Uterus (tissue), 2 donors: ENCODE results near the gene PRKAR2A.
"Not testable (repeated sequence)": the region's sequence is repeated elsewhere in the genome, so short reads cannot be mapped to it uniquely, and the experiment has no call there.

Experiments
- POLR2A ChIP-seq, 2 donors: fragments of 450-650 bp; IDR thresholded peaks; one replicate each; pipeline ENCODE4 v1.6.1; 2016; ENCODE audit warnings: antibody characterized with exemption in 2 of 2, mild to moderate bottlenecking in 1 of 2, moderate library complexity in 1 of 2
- TF ChIP-seq, protein P1 (sequence below), 4 experiments: fragments of 200-600 bp in 2 of 4; fragments of 450-650 bp in 2 of 4; sonication (generic) in 2 of 4; IDR thresholded peaks; one replicate each; pipeline ENCODE4 v1.5.1; 2016 to 2019; ENCODE audit warnings: antibody characterized with exemption in 4 of 4, mild to moderate bottlenecking in 2 of 4, moderate library complexity in 1 of 4

DNA sequence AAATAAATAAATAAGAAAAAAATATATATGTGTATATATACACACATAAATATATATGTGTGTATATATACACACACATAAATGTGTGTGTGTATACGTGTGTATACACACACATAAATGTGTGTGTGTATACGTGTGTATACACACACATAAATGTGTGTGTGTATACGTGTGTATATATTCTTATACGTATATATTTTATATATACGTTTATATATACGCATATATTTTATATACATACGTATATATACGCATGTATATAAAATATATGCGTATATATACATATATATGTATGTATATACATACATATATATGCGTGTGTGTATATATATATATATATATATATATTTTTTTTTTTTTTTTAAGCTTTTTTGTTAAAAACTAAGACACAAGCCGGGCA is 18.1 kb downstream of the PRKAR2A start:
- TF ChIP-seq, protein P1, sequence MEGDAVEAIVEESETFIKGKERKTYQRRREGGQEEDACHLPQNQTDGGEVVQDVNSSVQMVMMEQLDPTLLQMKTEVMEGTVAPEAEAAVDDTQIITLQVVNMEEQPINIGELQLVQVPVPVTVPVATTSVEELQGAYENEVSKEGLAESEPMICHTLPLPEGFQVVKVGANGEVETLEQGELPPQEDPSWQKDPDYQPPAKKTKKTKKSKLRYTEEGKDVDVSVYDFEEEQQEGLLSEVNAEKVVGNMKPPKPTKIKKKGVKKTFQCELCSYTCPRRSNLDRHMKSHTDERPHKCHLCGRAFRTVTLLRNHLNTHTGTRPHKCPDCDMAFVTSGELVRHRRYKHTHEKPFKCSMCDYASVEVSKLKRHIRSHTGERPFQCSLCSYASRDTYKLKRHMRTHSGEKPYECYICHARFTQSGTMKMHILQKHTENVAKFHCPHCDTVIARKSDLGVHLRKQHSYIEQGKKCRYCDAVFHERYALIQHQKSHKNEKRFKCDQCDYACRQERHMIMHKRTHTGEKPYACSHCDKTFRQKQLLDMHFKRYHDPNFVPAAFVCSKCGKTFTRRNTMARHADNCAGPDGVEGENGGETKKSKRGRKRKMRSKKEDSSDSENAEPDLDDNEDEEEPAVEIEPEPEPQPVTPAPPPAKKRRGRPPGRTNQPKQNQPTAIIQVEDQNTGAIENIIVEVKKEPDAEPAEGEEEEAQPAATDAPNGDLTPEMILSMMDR (IDR thresholded peaks at IDR 0.05), result not testable (repeated sequence)
- TF ChIP-seq POLR2A (IDR thresholded peaks at IDR 0.05), result not testable (repeated sequence)
